NCI-H460 (cell line): ENCODE data around the gene IQGAP2. TPM values are rescaled to one million over a fixed set of nuclear protein-coding genes. Genes with fewer than 3 reads are reported as not detected.
"Not testable (repeated sequence)": the region's sequence is repeated elsewhere in the genome, so short reads cannot be mapped to it uniquely, and the experiment has no call there.

Source experiments
- DNase-seq: peaks from one replicate; pipeline ENCODE4 v3.0.0-alpha.2; 2016; ENCODE audit warnings: low read depth; ENCODE audit errors: extremely low read depth
- total RNA-seq: library from RNA; depleted of rRNA; stranded (reverse); fragments of >200 nt; shearing (Covaris generic); gene quantifications from 2 replicates; pipeline ENCODE4 v1.2.3, GENCODE V29; 2014

Gene IQGAP2
- total RNA-seq, 1 experiment from 2014 or later: 0.15 TPM

DNA sequence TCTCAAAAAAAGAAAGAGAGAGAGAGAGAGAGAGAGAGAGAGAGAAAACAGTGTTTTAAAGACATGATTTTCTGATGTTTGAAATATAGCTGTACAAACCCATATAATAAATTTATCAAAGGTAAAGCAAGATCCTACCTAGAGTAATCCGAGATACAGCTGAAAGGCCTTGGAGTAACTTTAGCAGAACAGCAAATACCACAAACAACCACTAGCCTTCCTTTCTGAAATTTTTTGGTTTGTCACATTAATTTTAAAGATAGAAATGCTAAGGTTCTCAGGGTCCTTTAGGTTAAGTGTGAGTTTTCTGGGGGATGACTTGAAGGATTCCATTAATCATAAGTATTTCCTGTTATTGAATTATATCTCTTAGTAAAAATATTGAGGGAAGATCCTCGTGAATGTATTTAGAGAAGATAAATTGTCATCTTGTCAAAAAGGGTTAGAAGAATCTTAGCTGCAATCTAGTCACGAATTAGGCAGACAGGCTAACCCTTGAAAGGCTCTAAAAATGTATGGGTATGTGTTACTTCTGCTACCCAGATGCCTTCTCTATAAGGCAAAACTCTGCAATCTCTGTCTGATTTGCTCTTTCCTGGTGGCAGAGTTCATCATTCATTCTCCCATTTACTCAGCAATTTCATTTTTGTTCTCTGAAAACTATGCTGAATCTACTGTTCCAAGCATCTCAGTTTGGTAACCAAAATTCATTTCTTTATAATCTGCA, 192.8 kb downstream of the IQGAP2 start:
- DNase-seq: no peak

DNA sequence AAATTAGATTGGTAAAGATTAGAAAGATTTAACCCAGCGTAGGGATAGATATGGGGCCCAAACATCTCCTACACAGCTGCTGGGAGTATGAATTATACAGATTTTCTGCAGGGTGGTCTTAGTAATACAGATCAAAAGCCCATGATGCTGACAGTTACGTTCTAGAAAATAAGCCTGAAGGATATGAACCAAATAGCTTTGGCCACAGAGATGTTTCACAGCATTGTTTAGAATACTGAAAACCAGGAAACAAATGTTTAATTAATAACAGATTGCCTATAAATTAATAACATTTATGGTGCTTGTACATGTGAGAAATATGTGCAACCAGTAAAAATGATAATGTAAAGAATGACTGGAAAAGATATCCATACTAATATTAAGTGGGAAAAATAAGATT, 195.4 kb downstream of the IQGAP2 start:
- DNase-seq: no peak

DNA sequence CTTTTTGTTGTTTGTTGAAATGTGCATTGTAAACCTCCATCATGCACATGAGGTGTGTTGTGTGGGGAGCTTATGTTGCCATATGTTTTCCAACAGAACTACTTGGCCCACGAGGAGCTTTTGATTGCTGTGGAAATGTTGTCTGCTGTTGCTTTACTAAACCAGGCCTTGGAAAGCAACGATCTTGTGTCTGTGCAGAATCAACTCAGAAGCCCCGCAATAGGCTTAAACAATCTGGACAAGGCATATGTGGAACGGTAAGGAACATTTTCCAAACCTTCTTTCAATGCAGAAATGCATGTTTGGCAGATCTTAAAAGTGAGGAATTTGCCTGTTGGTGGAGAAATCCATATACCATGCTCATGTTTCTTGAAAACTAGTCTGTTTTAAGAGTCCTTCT, 197.6 kb downstream of the IQGAP2 start:
- DNase-seq: no peak

DNA sequence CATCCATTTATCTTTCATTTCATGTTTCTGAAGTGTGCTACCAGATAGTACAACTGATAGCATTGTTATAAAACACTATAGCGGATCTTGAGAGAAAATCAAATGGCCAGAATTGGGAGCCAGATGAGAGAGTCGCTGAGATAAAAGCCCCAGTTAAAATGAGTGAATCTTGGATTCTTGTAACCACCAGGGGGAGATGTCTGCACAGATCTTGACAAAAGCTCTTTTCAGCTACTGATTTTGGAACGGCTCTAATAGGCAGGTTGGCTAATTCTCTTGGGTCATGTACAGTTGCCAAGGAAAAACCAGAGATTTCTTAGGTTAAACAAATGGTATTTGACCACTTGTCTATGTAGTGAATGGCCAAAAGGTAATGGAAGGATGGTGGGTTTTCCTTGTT, 198.4 kb downstream of the IQGAP2 start:
- peak; percentile 73 for DNase-seq

DNA sequence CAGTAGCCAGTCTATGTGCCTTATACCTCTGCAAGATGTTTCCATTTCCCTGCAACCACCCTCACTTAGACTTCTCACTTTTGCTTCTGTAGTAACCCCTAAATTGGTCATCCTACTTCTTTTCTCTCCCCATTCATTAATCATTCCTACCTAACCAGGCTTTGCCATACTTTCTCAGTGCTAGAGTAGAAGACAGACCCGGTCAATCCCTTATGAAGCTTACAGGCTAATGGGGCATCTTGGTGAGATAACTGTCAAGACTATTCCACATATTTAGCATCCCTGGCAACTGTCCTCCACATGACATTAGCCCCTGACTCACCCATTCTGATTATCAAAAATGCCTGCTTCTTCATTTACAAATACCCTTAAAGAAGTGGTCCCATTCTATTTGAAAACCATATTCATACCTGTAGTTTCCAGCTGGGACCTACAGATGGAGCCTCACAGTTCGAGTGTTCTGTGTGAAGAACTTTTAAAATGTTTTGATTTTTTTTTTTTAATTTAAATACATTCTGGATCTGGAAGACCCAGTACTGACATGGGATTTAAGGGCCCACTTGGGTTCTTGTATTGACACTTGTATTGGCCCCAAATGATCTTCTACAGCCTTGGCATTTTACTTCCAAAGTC, 199.1 kb downstream of the IQGAP2 start:
- DNase-seq: no peak

GRCh38 chr5:76603991-76604390, 200.9 kb downstream of the IQGAP2 start:
- not testable (repeated sequence) for DNase-seq

GRCh38 chr5:76604838-76605237, 201.8 kb downstream of the IQGAP2 start:
- no peak for DNase-seq

DNA sequence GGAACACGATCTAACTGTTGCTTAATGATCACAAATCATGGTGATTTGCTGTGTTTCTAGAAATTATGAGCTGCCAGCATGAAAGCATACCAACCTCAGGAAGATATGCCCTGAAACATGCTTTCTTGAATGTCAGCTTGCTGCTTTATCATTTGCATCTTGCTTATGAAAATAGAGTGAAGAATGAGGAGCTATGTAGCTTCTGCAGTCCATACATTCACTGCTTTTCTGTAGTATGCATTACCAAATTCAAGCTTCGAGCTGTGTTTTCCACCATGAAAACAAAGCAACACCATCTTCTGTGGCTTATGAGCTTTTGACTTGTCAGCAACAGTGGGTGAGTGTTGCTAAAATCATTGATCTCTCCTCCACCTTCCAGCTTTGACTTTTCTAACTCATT, 203.6 kb downstream of the IQGAP2 start:
- DNase-seq: no peak

DNA sequence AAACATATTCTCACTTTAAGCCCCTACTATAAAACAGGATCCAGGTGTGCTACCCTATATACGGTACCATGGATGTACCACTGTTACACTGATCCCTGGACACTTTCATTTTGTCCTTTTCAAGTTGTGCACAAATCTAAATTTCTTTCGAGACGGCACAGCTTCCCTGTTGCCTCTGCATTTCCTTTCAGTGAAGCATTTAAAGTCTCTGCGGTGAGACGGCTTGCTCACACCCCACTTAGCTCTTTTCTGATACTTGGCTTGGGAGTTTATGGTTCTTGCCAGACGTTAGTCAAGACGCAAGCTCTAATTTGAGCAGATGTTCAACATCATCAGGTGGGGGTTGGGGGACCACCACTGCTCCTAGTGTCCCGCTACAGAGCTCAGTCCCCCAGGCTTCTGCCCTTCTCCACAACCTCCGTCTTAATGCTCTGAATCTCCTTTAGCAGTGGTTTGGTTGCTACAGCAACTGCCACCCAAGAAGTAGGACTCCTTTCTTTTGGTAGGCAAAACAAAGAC, 204.3 kb downstream of the IQGAP2 start:
- DNase-seq: no peak

DNA sequence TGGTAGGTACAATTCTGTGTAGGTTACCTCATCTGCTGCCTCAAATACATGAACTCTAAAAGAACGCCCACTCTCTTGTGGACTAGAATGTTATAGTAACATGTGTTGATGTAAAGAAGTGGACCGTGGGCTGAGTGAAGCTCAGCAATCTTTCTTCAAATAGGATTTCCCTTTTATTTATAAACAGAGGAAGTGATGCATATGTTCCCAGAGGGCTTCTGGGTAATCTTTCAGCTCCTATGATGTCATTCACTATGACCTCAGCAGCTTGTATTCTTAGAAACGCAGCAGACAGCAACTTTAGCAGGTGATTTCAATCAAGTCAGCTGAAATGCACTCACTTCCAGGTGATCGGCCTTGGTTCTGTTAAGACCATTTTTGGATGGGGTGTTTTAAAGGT, 205.7 kb downstream of the IQGAP2 start:
- no peak for DNase-seq

GRCh38 chr5:76610196-76610595, 207.1 kb downstream of the IQGAP2 start:
- DNase-seq: no peak

DNA sequence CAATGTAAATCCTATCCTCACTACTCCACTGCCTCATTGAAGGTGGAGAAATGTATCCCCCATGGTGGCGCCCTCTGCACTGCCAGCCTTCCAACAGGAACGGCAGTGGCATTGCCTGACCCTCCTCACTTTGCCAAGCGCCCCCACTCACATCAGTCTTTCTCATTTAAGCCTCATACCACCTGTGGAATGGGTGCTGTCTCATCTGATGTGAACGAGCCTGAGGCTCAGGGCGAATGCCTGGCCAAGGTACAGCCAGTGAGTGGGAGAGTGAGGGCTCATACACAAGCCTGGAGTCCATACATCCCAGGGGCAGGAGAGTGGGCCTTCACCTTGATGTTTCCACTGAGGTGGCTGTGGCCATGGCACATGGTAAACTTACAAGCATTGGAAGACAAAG, 209.9 kb downstream of the IQGAP2 start:
- DNase-seq: no peak

DNA sequence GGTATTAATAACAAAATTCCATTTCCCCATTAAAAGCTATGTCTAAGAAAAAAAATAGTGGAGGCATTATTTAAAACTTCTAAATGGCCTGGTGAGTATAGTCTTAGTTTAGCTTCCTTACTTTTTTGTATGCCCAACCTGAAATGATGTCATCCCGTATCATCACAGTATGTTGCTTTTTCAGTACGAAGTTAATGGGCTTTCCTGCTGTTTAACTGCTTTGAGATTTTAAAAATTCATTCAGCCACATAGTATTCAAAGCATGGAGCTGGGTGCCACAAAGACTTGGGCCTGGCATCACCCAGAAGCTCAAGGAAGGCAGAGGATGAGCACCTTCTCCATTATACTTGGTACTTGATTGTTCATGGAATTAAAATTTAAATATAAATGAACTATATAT, 212.7 kb downstream of the IQGAP2 start:
- DNase-seq: no peak

DNA sequence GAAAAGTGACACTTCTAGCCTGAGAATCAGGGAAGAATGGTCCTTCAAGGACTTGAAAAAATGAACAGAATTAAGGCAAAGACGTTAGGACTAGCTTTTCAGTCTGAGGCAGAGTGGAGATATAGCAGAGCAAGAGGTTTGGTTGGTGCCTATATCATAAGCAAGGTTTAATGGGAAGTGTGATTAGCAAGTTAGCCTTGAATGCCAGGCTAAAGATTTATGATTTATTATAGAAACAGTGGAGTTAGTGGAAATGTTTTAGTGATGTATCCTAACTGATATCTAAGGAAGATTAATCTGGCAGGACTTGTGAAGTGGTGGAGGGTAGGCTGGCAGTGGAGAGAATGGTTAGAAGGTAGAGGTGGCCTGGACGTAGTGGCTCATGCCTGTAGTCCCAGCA, 213.1 kb downstream of the IQGAP2 start:
- DNase-seq: no peak

GRCh38 chr5:76617229-76617628, 214.1 kb downstream of the IQGAP2 start:
- DNase-seq: peak; percentile 48

DNA sequence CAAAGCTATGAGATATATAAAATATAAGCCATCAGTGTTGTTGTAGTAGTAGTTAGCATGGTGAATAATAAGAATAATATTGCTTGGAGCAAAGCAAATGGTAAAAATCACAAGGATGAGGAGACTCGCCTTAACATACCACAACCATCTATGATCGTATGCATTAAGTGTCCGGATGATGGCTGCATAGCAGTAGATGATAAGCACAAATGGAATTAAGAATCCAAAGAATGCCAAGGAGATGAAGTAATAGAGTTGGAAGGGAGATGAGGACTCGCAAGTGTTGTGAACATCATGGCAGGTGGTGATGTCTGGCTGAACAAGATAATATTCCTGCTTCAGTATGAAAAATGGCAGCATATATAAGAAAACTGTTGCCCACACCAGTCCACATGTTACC, 214.6 kb downstream of the IQGAP2 start:
- DNase-seq: peak; percentile 35

DNA sequence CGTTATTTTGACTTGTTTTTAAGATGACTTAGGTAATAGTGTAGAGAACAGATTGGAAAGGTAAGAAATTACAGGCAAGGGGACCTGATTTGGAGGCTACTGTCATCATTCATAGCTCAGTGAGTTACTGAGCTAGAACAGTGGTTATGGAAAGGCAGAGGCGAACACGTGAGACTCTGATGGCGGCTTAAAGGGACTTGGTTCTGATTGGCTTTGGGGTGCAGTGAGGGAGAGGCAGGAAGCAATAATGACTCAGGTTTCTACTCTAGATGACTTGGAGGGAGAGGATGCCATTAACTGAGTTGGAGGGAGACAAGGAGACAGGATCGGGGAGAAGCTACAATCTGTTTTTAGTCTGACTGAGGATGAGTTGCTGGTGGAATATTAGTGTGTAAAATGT, 217.1 kb downstream of the IQGAP2 start:
- DNase-seq: no peak

GRCh38 chr5:76622076-76622475, 219.0 kb downstream of the IQGAP2 start:
- no peak for DNase-seq

DNA sequence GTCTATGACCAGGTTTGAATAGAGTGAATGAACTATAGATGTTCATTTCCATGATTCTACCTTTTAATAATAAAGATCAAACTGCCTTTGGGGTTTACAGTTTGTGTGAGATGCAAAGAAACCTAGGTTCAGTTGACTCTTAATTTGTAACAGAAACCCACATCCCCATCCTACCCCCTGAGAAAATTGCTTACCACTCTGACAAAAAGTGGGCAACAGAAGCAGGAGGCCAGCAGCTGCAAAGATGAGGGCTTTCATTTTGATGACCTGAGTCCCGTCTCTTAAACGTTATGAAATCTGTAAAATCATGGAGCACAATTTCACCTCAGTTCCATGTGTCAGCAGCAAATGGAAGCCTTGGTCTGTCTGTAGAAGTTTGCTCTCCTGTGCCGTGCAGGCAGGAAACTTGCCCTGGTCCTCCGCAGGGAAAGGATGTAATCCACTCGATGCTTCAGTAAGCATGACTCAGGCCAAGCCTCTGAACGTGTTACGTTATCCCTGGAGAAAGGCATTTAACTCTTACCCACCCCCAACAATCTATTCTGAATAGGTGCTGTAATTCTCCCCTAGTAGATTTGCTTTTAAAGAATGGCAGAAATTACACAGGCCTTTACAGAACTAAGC, 220.0 kb downstream of the IQGAP2 start, which contains the start of gene F2RL2:
TSS of gene F2RL2 (minus strand) at position 431 of the 624 bp plus-strand sequence. CDS start at position 258, 173 bp downstream.
- peak; percentile 86 for DNase-seq

DNA sequence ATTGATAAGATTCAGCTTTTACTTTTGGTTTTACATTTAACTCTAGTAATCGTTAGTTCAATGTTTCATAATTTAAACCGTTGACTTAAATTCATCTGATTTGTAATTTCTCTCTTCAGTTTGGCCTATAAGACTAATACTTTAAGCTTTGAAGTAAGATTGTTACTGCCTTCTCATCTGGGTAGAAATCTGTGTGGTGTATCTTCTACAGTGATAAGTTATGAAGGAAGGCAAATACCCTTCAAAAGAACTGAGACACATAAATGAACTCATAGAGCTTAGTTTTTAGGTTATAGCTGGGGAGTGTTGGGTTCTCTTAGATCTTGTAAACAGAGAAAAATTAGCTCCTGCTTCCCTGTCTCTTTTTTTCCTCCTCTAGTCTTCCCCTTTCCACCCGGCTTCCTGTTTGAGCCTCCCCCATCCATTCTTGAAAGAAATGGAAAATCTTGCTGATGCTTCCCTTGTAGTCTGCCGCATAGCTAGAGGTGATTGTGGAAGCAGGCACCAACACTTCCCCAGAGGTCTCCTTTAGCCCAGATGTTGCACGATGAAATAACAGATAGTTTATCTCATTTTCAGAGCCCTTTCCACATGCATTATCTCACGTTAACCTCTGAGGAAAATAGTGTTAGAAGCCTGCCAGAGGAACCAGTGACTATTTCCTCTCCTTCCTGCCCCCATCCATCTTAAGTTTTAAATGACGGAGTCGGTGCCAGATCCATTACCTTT, 222.2 kb downstream of the IQGAP2 start:
- no peak for DNase-seq

GRCh38 chr5:76626738-76627137, 223.7 kb downstream of the IQGAP2 start:
- no peak for DNase-seq
